GM06990 (cell line): ENCODE measurements around the gene FAM156A.
A peak's percentile ranks its signal among the peaks of the same experiment; 100 is the strongest.
"Not testable (repeated sequence)": the region's sequence is repeated elsewhere in the genome, so short reads cannot be mapped to it uniquely, and the experiment has no call there.

Source experiments
- DNase-seq: peaks from one replicate; pipeline ENCODE4 v3.0.0-alpha.2; 2011; ENCODE audit not compliant: insufficient read length; ENCODE audit errors: extremely low read depth
- H3K27me3 ChIP-seq: replicated peaks from 2 replicates; pipeline ENCODE4 v1.6.0; 2011; ENCODE audit warnings: low read length; ENCODE audit not compliant: control insufficient read depth, insufficient read depth
- H3K36me3 ChIP-seq: 2 replicates; pipeline ENCODE4 v1.5.1; 2011; ENCODE audit warnings: low read length; ENCODE audit not compliant: control insufficient read depth, insufficient read depth
- H3K4me3 ChIP-seq: replicated peaks from 2 replicates; pipeline ENCODE4 v1.5.1; 2011; ENCODE audit warnings: low read depth, mild to moderate bottlenecking, control low read depth, low read length
- CTCF ChIP-seq: IDR thresholded peaks from 2 replicates; pipeline ENCODE4 v1.5.1; 2011; ENCODE audit warnings: low read length, control low read depth, mild to moderate bottlenecking, inconsistent platforms; ENCODE audit not compliant: insufficient read depth, poor library complexity, severe bottlenecking

Gene FAM156A

DNA sequence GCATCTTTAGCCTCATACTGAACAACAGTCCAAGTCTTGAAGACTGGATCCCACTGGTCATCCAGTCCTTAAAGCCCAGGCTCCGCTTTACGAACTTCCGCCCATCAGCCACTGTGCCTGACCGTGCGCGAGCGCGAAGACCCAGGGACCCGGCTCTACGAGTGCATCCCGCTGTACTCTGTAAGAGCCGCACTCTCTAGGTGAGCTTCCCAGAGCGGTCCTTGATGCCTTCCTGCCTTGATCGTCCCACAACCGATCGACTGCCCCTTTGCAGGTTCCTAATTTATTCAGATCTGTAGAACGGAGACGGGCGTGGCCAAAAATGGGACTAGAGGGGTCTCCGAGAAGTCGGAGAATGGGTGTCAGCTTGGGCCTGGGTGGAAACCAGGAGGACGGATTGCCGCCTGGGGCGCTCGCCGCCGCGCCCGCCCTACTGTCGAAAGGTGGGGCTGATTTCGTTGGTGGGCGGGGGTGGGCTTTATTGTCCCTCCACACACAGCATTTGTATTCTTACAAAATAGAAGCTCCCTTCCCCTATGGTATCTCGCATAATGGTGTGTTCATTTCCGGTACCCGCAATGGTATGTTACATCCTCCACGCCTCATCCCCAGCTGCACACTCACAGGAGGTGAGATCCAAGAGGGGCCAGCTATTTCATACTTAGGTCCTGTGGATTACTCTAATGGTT, 42.3 kb upstream of the FAM156A start:
- TF ChIP-seq CTCF = no peak
- Histone ChIP-seq H3K36me3 (no peaks in the 10 kb centered on the region), H3K4me3 (no peak overlapping the region), H3K27me3 (0 out of 2 replicates have a peak, but pooled peaks cover 1% of the 10 kb centered on the region)
- DNase-seq = no peak

DNA sequence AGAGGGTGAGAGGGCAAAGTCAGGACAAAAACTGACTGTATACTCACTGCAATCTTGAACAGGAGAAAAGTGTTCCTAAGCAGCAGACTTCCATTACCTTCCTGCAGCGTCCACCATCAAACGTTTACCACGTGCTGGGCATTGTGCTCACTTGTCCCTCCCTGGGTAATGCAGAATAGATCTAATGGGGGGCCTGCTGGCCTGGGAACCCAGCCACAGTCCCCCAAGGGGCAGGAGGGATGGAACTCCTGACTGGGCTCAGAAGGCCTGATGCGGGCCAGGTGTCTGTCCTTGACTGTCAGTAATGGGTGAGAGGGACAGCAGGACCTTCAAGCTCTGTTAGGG, 37.6 kb upstream of the FAM156A start:
- DNase-seq = peak; percentile 22
- Histone ChIP-seq H3K36me3 (no peaks in the 10 kb centered on the region), H3K4me3 (peak overlapping the region; percentile 65), H3K27me3 (0 out of 2 replicates have a peak, but pooled peaks cover 1% of the 10 kb centered on the region)
- TF ChIP-seq CTCF = no peak

GRCh38 chrX:52995135-52995986, 37.0 kb upstream of the FAM156A start:
- peak; percentile 94 for DNase-seq
- Histone ChIP-seq H3K4me3 (peak overlapping the region; percentile 71), H3K27me3 (0 out of 2 replicates have a peak, but pooled peaks cover 1% of the 10 kb centered on the region), H3K36me3 (no peaks in the 10 kb centered on the region)
- TF ChIP-seq CTCF = peak; percentile 66

- DNase-seq = no peak
- Histone ChIP-seq H3K4me3 (no peak overlapping the region), H3K27me3 (no peaks in the 10 kb centered on the region), H3K36me3 (no peaks in the 10 kb centered on the region)
- TF ChIP-seq CTCF = no peak
These were observed 32.5 kb upstream of the FAM156A start for GRCh38 chrX:52990848-52991247.

DNA sequence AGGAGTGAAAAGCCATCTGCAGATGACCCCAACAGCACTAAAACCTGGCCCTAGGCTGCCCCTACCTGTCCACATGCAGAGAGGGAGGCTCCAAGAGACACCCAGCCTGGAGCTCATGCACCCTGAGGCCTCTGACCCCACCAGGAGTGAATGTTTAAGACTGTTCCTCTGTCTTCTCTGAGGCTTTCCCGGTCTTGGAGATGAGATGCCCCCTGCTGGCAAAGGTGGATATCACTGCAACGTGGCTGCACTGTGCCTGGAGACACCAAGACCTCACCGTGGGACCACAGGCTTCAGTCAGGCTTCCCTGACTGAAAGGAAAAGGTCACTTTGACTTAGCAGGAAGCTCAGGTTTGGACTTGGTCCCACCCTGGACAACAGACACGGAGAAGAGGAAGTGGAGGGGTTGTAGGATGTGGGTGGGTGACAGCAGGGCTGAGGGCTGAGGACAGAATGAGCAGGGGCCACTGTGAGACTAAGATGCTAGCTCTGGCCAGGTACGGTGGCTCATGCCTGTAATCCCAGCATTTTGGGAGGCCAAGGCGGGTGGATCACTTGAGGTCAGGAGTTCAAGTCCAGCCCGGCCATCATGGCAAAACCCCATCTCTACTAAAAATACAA, 31.8 kb upstream of the FAM156A start:
- not testable (repeated sequence) for H3K4me3 ChIP-seq, H3K27me3 ChIP-seq, H3K36me3 ChIP-seq
- peak; percentile 20 for DNase-seq
- TF ChIP-seq CTCF = peak; percentile 76
